Peyer's patch (tissue), 4 donors: Measurements from ENCODE around the gene C1QC.

Experiments
- POLR2A ChIP-seq, 2 donors: fragments of 450-650 bp; IDR thresholded peaks; one replicate each; pipeline ENCODE4 v1.5.1; 2017; ENCODE audit warnings: antibody characterized with exemption in 2 of 2, mild to moderate bottlenecking in 2 of 2, moderate library complexity in 2 of 2
- TF ChIP-seq, protein P1 (sequence below), 6 experiments: fragments of 450-650 bp in 4 of 6; fragments of 200-600 bp in 2 of 6; sonication (generic) in 1 of 6; IDR thresholded peaks; one replicate each; pipeline ENCODE4 v1.5.1; 2017 to 2019; ENCODE audit warnings: antibody characterized with exemption in 6 of 6, mild to moderate bottlenecking in 3 of 6, moderate library complexity in 1 of 6

GRCh38 chr1:22612671-22613571 lies 30.5 kb upstream of the C1QC start:
- TF ChIP-seq, protein P1, sequence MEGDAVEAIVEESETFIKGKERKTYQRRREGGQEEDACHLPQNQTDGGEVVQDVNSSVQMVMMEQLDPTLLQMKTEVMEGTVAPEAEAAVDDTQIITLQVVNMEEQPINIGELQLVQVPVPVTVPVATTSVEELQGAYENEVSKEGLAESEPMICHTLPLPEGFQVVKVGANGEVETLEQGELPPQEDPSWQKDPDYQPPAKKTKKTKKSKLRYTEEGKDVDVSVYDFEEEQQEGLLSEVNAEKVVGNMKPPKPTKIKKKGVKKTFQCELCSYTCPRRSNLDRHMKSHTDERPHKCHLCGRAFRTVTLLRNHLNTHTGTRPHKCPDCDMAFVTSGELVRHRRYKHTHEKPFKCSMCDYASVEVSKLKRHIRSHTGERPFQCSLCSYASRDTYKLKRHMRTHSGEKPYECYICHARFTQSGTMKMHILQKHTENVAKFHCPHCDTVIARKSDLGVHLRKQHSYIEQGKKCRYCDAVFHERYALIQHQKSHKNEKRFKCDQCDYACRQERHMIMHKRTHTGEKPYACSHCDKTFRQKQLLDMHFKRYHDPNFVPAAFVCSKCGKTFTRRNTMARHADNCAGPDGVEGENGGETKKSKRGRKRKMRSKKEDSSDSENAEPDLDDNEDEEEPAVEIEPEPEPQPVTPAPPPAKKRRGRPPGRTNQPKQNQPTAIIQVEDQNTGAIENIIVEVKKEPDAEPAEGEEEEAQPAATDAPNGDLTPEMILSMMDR (IDR thresholded peaks at IDR 0.05) = no peak
- TF ChIP-seq POLR2A (IDR thresholded peaks at IDR 0.05) = no peak
